Urinary bladder (tissue), 4 donors: Measurements from ENCODE around the gene KLHL30. TPM values are rescaled to one million over a fixed set of nuclear protein-coding genes. Genes with fewer than 3 reads are reported as not detected.

Experiments used
- DNase-seq: peaks from one replicate; pipeline ENCODE4 v3.0.0-alpha.2; 2015; ENCODE audit errors: extremely low spot score
- H3K27ac ChIP-seq: one replicate; pipeline ENCODE4 v1.5.1; 2013; ENCODE audit warnings: low read depth, mild to moderate bottlenecking, moderate library complexity
- H3K36me3 ChIP-seq: one replicate; pipeline ENCODE4 v1.6.1; 2013; ENCODE audit warnings: mild to moderate bottlenecking, moderate library complexity; ENCODE audit not compliant: insufficient read depth
- H3K4me1 ChIP-seq: one replicate; pipeline ENCODE4 v1.6.1; 2013; ENCODE audit warnings: mild to moderate bottlenecking, moderate library complexity; ENCODE audit not compliant: insufficient read depth
- H3K4me3 ChIP-seq: one replicate; pipeline ENCODE4 v1.5.1; 2013; ENCODE audit warnings: low read depth, low read length
- WGBS: extraction: QIAGEN DNeasy Blood & Tissue Kit; methylation state at CpG from one replicate; pipeline ENCODE4 v1.1.7; 2013; 5-methylcytosine and 5-hydroxymethylcytosine counted together
- polyA plus RNA-seq: library from polyadenylated mRNA; stranded (reverse); fragments of 200-250 nt; gene quantifications from one replicate; pipeline ENCODE4 v1.2.3, GENCODE V29; 2013
- total RNA-seq: library from RNA; depleted of rRNA; stranded (reverse); fragments of >200 nt; gene quantifications from one replicate; pipeline ENCODE4 v1.2.3, GENCODE V29; 2014
- donor health status: healthy with polysubstance abuse.
- donor health status: healthy.

Gene KLHL30
- total and polyA plus RNA-seq, 2 donors = 0.95 to 1.8 TPM

GRCh38 chr2:238128534-238129001 lies 9.9 kb upstream of the KLHL30 start:
- DNase-seq = no peak
- H3K27ac ChIP-seq = no peak overlapping the region
- no peaks in the 10 kb centered on the region for H3K4me1 ChIP-seq
- 81% methylated on average over 30 of the region's 30 CpGs for WGBS
- no peak overlapping the region for H3K4me3 ChIP-seq
- H3K36me3 ChIP-seq = no peaks in the 10 kb centered on the region

- H3K4me3 ChIP-seq = no peak overlapping the region
- no peak overlapping the region for H3K27ac ChIP-seq
- no peak for DNase-seq
- no peaks in the 10 kb centered on the region for H3K4me1 ChIP-seq
- no peaks in the 10 kb centered on the region for H3K36me3 ChIP-seq
- 91% methylated on average over 22 of the region's 22 CpGs for WGBS
Measured at GRCh38 chr2:238129166-238130010, 9.1 kb upstream of the KLHL30 start.

- DNase-seq = no peak
- Histone ChIP-seq H3K36me3 (no peaks in the 10 kb centered on the region), H3K4me1 (no peaks in the 10 kb centered on the region), H3K27ac (no peak overlapping the region), H3K4me3 (no peak overlapping the region)
- 91% methylated on average over 28 of the region's 28 CpGs for WGBS
Measured at GRCh38 chr2:238130111-238130695, 8.3 kb upstream of the KLHL30 start.

GRCh38 chr2:238130696-238131628 lies 7.5 kb upstream of the KLHL30 start:
- WGBS = 92% methylated on average over 68 of the region's 68 CpGs
- Histone ChIP-seq H3K36me3 (no peaks in the 10 kb centered on the region), H3K27ac (no peak overlapping the region), H3K4me3 (no peak overlapping the region), H3K4me1 (no peaks in the 10 kb centered on the region)
- DNase-seq = no peak

- Histone ChIP-seq H3K4me1 (no peaks in the 10 kb centered on the region), H3K27ac (no peak overlapping the region), H3K36me3 (no peaks in the 10 kb centered on the region), H3K4me3 (no peak overlapping the region)
- no peak for DNase-seq
- 87% methylated on average over 14 of the region's 14 CpGs for WGBS
Measured at GRCh38 chr2:238131761-238132462, 6.6 kb upstream of the KLHL30 start.

GRCh38 chr2:238132463-238133450 lies 5.7 kb upstream of the KLHL30 start:
- DNase-seq = no peak
- H3K36me3 ChIP-seq = no peaks in the 10 kb centered on the region
- H3K4me1 ChIP-seq = no peaks in the 10 kb centered on the region
- H3K27ac ChIP-seq = no peak overlapping the region
- WGBS = 93% methylated on average over 23 of the region's 23 CpGs
- no peak overlapping the region for H3K4me3 ChIP-seq

- no peak overlapping the region for H3K27ac ChIP-seq
- WGBS = 77% methylated on average over 14 of the region's 14 CpGs
- H3K4me1 ChIP-seq = no peaks in the 10 kb centered on the region
- no peaks in the 10 kb centered on the region for H3K36me3 ChIP-seq
- H3K4me3 ChIP-seq = no peak overlapping the region
- no peak for DNase-seq
Measured at GRCh38 chr2:238133499-238134392, 4.7 kb upstream of the KLHL30 start.

GRCh38 chr2:238134393-238134785 lies 4.1 kb upstream of the KLHL30 start:
- no peaks in the 10 kb centered on the region for H3K4me1 ChIP-seq
- no peak overlapping the region for H3K27ac ChIP-seq
- 93% methylated on average over 11 of the region's 11 CpGs for WGBS
- no peaks in the 10 kb centered on the region for H3K36me3 ChIP-seq
- no peak overlapping the region for H3K4me3 ChIP-seq
- no peak for DNase-seq

GRCh38 chr2:238135601-238136150 lies 2.8 kb upstream of the KLHL30 start:
- no peaks in the 10 kb centered on the region for H3K36me3 ChIP-seq
- 85% methylated on average over 15 of the region's 15 CpGs for WGBS
- no peaks in the 10 kb centered on the region for H3K4me1 ChIP-seq
- H3K4me3 ChIP-seq = no peak overlapping the region
- DNase-seq = no peak
- no peak overlapping the region for H3K27ac ChIP-seq

GRCh38 chr2:238136820-238137537 lies 1.5 kb upstream of the KLHL30 start:
- no peak overlapping the region for H3K4me3 ChIP-seq

GRCh38 chr2:238137885-238138284 lies 583 bp upstream of the KLHL30 start:
- no peaks in the 10 kb centered on the region for H3K4me1 ChIP-seq
- DNase-seq = no peak
- H3K4me3 ChIP-seq = no peak overlapping the region
- WGBS = 96% methylated on average over 13 of the region's 13 CpGs
- H3K27ac ChIP-seq = no peak overlapping the region
- H3K36me3 ChIP-seq = no peaks in the 10 kb centered on the region

More at GRCh38 chr2:238136820-238137537, 1.5 kb upstream of the KLHL30 start:
- no peak overlapping the region for H3K27ac ChIP-seq
- WGBS = 66% methylated on average over 14 of the region's 14 CpGs
- no peaks in the 10 kb centered on the region for H3K36me3 ChIP-seq
- no peaks in the 10 kb centered on the region for H3K4me1 ChIP-seq
- DNase-seq = no peak
